ENCODE results near the gene IGLL1. TPM values are rescaled to one million over a fixed set of nuclear protein-coding genes. Genes with fewer than 3 reads are reported as not detected.

IGLL1 gene
- polyA plus RNA-seq, 1 donor (not counting 4 experiments of a cell fraction or from before 2014, with no cell fraction given) = not detected

DNA sequence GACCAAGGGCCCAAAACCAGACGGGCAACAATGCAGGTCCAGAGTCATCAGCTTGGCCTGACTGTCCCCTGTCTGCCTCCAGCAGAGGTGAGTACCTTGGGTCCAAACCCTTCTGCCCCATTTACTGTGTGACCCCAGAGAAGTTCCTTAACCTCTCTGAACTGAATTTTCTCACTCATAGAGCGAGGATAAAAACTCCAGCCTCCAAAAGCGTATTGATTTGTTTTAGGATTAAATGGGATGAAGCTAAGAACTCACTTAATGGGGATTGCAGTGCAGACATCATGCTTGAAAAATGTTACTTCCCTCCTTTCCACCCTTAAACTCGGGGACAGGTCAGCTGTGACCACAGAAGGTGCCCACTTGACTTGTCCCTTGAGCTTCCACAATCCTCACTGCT, 22.6 kb downstream of the IGLL1 start:
- Histone ChIP-seq H3K4me3 (ENCODE audit: control insufficient read depth in 2 of 3, extremely low read depth in 1 of 3, insufficient read depth in 2 of 3, low read depth in 1 of 3, low read length in 3 of 3) (no peak overlapping the region), H3K4me1 (ENCODE audit: control insufficient read depth, extremely low read depth, insufficient read depth, low read length) (no peaks in the 10 kb centered on the region), H3K27me3 (ENCODE audit: control insufficient read depth, extremely low read depth, insufficient read depth, low read length) (no peaks in the 10 kb centered on the region), H3K9ac (ENCODE audit: control insufficient read depth, extremely low read depth, insufficient read depth, low read length) (no peak overlapping the region), H3K27ac (ENCODE audit: control insufficient read depth, insufficient read depth, low read length) (no peak overlapping the region), H3K36me3 (ENCODE audit: control insufficient read depth in 2 of 2, extremely low read depth in 1 of 2, insufficient read depth in 2 of 2, low read length in 2 of 2) (no peaks in the 10 kb centered on the region), H3K9me3 (ENCODE audit: control insufficient read depth, low read depth, low read length) (no peaks in the 10 kb centered on the region), H3K79me2 (ENCODE audit: control insufficient read depth, insufficient read depth, low read length) (no peaks in the 10 kb centered on the region), H4K20me1 (ENCODE audit: control insufficient read depth, extremely low read depth, insufficient read depth, low read length) (no peaks in the 10 kb centered on the region), H3K4me2 (ENCODE audit: control insufficient read depth, extremely low read depth, insufficient read depth, low read depth, low read length) (no peak overlapping the region), H2AFZ (ENCODE audit: control insufficient read depth, low read length) (no peak overlapping the region), H3K9me1 (ENCODE audit: control insufficient read depth, extremely low read depth, insufficient read depth, low read length) (no peaks in the 10 kb centered on the region)
- FAIRE-seq = no peak
- TF ChIP-seq, protein P1, sequence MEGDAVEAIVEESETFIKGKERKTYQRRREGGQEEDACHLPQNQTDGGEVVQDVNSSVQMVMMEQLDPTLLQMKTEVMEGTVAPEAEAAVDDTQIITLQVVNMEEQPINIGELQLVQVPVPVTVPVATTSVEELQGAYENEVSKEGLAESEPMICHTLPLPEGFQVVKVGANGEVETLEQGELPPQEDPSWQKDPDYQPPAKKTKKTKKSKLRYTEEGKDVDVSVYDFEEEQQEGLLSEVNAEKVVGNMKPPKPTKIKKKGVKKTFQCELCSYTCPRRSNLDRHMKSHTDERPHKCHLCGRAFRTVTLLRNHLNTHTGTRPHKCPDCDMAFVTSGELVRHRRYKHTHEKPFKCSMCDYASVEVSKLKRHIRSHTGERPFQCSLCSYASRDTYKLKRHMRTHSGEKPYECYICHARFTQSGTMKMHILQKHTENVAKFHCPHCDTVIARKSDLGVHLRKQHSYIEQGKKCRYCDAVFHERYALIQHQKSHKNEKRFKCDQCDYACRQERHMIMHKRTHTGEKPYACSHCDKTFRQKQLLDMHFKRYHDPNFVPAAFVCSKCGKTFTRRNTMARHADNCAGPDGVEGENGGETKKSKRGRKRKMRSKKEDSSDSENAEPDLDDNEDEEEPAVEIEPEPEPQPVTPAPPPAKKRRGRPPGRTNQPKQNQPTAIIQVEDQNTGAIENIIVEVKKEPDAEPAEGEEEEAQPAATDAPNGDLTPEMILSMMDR (optimal IDR thresholded peaks at IDR 0.05 in 1 of 3, IDR thresholded peaks at IDR 0.05 in 1 of 3, conservative IDR thresholded peaks at IDR 0.05 in 1 of 3; ENCODE audit: extremely low read depth in 1 of 3, insufficient read depth in 2 of 3, low read length in 3 of 3) = no peak
- TF ChIP-seq EZH2 (IDR thresholded peaks at IDR 0.05; ENCODE audit: low read length) = no peak
- dilution Hi-C loops (cut with MboI; ENCODE audit: extremely low pct_ligation_motif_present, low sequenced_read_pairs) = no loop called here
- no peak for DNase-seq (ENCODE audit: low read depth, low spot score)

DNA sequence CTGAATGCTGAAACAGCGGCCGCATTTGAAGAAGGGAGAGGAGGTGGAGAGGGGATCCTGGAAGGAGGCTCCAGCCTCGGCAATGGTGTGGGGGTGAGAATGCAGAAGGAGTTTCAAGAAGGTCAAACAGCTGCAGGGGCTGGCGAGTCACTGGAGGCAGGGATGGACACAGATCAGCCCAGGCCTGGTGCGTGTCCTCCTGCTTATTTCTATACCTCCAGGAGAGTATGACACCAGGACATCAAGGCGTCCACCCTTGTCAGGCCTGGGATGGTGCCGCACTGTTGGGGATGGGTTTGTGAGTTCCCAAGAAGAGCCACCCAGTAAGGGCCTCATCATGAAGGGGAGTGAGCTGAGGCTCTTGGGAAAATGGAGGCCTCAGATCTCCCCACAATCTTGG, 23.1 kb downstream of the IGLL1 start:
- TF ChIP-seq, protein P1 (optimal IDR thresholded peaks at IDR 0.05 in 1 of 3, IDR thresholded peaks at IDR 0.05 in 1 of 3, conservative IDR thresholded peaks at IDR 0.05 in 1 of 3; ENCODE audit: extremely low read depth in 1 of 3, insufficient read depth in 2 of 3, low read length in 3 of 3) = no peak
- no peak for TF ChIP-seq EZH2 (IDR thresholded peaks at IDR 0.05; ENCODE audit: low read length)
- Histone ChIP-seq H3K9me3 (ENCODE audit: control insufficient read depth, low read depth, low read length) (no peaks in the 10 kb centered on the region), H3K36me3 (ENCODE audit: control insufficient read depth in 2 of 2, extremely low read depth in 1 of 2, insufficient read depth in 2 of 2, low read length in 2 of 2) (no peaks in the 10 kb centered on the region), H3K27ac (ENCODE audit: control insufficient read depth, insufficient read depth, low read length) (no peak overlapping the region), H3K4me3 (ENCODE audit: control insufficient read depth in 2 of 3, extremely low read depth in 1 of 3, insufficient read depth in 2 of 3, low read depth in 1 of 3, low read length in 3 of 3) (no peak overlapping the region), H3K27me3 (ENCODE audit: control insufficient read depth, extremely low read depth, insufficient read depth, low read length) (no peaks in the 10 kb centered on the region), H3K4me1 (ENCODE audit: control insufficient read depth, extremely low read depth, insufficient read depth, low read length) (no peaks in the 10 kb centered on the region), H2AFZ (ENCODE audit: control insufficient read depth, low read length) (no peak overlapping the region), H3K4me2 (ENCODE audit: control insufficient read depth, extremely low read depth, insufficient read depth, low read depth, low read length) (no peak overlapping the region), H3K9ac (ENCODE audit: control insufficient read depth, extremely low read depth, insufficient read depth, low read length) (no peak overlapping the region), H3K79me2 (ENCODE audit: control insufficient read depth, insufficient read depth, low read length) (no peaks in the 10 kb centered on the region), H3K9me1 (ENCODE audit: control insufficient read depth, extremely low read depth, insufficient read depth, low read length) (no peaks in the 10 kb centered on the region), H4K20me1 (ENCODE audit: control insufficient read depth, extremely low read depth, insufficient read depth, low read length) (no peaks in the 10 kb centered on the region)
- DNase-seq (ENCODE audit: low read depth, low spot score) = no peak
- dilution Hi-C loops (cut with MboI; ENCODE audit: extremely low pct_ligation_motif_present, low sequenced_read_pairs) = no loop called here
- no peak for FAIRE-seq
